OCI-M1 (cell line): ENCODE measurements around the gene PPA1.
"Not testable (repeated sequence)": the region's sequence is repeated elsewhere in the genome, so short reads cannot be mapped to it uniquely, and the experiment has no call there.

Experiments
- DNase-seq: peaks from one replicate; lab custom pipeline; 2025; lab: John Stamatoyannopoulos, UW

PPA1 gene

DNA sequence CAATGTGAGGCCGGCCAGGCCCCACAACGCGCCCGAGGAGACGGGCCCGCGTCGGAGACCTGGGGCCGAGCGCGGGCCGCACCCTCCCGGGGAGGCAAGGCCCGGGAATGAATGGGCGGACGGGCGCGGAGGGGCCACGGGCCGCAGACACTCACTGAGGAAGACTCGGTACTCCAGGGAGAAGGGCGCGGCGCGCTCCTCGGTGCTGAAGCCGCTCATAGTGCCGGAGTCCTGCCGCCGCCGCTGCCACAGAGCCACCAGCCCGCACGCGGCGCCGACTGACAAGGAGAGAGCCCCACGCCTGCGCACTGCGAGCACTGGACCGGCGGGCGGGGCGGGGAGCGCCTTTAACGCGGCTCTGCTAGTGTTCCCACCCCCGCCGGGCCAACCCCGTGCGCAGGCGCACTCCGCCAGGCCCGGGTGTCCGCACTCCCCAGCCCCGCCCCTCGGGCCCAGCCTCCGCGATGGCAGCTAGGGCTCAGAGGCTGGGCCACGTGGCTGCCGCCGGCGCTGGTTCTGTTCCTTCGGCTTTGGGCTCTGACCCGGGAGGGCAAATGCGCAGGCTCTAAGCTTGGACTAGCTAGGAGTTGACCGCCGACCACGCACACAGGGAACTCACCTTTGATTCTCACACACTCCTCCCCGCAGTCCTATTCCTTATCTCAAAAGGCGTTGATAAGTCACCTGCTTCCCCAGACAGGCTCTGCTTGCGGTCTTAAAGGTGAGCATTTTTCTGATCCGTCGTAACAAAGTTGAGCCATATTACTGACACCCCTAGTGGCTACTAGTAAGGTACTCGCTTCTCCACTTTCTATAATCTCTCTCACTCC lies at the start of gene PPA1:
TSS of gene PPA1 (minus strand) at position 321 of the 830 bp plus-strand sequence. CDS start at position 219, 102 bp downstream.
- peak; percentile 99 for DNase-seq

GRCh38 chr10:70281609-70282008 lies 48.4 kb upstream of the PPA1 start:
- DNase-seq = no peak

DNA sequence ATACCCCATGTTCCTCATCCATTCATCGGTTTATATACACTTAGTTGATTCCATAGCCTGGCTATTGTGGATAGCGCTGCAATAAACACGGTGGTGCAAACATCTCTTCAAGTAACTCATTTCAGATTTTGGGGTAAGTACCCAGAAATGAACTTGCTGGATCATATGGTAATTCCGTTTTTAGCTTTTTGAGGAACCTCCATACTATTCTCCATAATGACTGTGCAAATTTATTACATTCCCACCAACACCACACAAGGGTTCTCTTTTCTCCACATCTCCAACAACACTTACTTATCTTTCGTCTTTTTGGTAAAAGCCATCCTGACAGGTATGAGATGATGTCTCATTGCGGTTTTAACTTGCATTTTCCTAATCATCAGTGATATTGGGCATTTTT lies 46.9 kb upstream of the PPA1 start:
- DNase-seq = no peak

DNA sequence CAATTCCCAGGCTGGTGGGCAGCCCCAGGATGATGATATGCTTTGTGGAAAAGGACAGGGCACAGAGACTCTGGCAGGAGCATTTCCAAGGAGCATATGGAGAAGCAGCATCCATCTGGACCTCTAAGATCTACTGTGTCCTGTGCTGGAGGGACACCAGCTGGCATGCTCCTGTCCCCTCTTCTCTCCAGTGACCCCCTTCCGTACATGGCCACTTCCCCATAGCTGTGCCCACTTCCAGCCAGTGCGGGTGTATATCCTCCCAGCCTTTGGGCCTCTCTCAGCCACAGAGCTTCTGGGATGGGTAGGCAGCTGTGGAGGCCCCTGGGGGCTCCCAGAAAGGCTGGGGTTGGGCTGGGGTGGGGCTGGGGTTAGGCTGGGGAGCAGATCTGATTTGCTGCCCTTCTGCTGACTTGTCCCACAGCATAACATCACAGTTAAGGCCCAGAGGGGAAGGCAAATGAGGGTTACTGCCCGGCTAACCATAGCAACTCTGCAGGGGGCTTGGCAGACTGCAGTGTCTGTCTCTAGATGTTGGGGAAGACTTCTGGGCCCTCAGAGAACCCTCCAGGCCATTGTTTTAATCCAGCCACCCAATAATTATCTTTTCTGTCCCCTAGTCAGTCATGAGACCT lies 44.3 kb upstream of the PPA1 start:
- DNase-seq = no peak

GRCh38 chr10:70274643-70275042 lies 41.4 kb upstream of the PPA1 start:
- no peak for DNase-seq

- DNase-seq = peak; percentile 66
Observed at GRCh38 chr10:70272925-70273316, 39.7 kb upstream of the PPA1 start.

GRCh38 chr10:70271996-70272924 lies 39.0 kb upstream of the PPA1 start:
- no peak for DNase-seq

GRCh38 chr10:70270952-70271351 lies 37.7 kb upstream of the PPA1 start:
- no peak for DNase-seq

DNA sequence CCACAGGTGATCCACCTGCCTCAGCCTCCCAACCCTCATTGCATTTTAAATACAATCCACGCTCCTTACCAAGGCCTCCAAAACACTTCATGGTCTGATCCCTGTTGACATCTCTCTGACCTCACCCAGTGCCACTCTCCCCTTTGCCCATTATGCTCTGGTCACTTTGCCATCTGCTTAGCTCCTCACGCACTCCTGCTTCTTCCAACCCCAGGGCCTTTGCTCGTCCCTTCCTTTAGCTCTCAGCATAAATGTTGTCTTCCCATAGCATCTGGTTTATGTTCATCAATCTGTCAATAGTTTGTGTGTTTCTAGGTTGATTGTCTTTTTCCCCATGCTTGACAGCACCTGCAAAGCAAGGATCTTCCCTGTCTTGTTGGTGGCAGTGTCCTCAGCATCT lies 36.5 kb upstream of the PPA1 start:
- DNase-seq = no peak

DNA sequence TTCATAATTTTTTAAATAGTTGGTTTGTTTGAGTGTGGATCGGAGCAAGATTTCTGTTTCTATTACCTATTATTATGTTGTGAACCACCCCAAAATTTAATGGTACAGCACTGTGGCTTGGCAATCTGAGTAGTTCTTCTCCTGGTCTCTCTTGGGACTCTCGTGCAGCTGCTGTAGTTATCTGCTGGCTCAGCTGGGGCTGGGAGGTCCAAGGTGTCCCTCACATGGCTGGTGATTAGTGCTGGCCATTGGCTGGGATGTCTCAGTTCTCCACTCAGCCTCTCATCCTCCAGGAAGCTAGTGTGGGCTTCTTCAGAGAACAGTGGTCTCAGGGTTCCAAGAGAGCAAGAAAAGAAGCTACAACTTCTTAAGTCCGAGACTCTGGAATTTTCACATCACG lies 35.1 kb upstream of the PPA1 start:
- no peak for DNase-seq

DNA sequence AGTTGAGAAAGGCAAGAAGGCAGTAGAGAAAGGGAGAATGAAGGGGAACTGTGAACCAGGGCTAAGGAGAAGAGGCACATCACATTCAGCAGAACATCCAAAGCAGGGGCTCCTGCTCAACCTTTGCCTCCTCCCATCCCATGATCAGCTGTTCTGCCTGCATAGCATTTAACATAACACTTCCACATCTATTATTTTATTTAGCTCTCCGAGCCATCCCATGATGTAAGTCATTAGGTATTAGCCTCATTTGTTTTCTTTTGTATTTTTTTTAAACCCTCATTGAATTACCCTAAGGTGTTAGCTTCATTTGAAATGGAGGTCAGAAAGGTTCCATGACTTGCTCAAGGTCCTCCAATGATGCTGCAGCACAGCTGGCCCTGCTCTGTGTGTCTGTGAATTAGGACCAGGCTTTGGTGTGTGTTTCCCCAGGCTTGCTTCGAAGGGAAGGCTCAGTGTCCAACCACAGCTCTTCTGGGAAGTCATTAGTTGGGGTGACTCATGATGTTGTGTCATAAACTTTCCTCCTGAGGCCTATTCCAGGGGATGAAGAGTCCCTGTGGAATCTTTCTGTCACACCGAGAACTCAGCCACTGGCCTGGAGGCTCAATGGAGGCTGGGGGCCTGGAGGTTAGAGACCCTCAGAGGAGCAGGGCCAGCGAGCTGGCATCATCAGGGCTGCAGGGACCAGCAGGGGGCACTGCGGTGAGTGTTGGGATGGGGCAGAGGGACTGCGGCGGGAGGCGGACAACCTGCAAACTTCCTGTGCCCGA lies 34.1 kb upstream of the PPA1 start:
- peak; percentile 25 for DNase-seq

DNA sequence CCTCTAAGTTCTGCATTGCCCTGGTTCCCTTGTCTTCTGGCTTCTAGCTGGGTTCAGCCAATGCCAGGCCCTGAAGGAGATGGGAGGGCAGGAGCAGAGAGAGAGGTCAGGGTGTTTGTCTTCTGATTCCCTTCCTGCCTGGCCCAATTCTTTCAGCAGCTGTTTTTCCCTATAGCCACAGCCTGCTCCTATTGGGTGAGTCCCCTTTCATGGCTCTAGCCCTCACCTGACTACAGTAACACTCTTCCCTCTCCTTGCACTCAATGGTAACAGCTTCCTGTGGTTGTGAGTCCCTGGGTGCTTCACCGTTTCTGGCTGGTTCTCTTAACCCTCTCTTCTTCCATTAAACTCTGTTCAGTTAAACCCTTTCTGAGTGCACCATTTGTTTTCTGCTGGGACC lies 33.5 kb upstream of the PPA1 start:
- no peak for DNase-seq

GRCh38 chr10:70266056-70266455 lies 32.8 kb upstream of the PPA1 start:
- DNase-seq = no peak

DNA sequence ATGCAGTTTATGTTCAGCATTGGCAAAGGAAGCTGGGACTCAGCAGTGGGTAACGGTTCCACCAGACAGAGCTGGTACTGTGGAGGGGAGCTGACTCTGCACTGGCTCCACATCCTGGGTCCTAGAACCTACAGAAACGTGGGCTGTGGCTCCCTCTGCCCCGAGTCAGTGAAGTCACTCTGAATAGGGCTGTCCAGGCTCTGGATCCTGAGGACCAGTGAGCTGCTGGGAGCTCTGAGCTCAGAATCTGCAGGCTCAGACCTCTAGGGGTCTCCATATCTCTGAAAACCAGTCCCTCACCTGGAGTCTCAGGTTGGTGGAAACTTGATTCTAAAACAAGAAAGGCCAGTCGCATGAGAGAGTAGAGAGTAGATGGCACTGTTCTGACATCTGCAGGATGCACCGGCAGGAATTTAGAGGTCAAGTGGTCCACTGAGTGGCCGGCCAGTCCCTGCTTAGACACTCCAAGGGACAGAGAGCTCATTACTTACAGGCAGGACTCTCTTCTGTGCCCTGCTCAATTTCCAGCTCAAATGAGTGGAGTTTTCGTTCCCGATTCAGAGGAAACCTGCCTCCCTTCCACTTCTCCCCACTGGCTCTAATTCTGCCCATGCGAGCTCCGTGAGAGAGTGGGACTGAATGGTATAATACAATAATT lies 31.9 kb upstream of the PPA1 start:
- peak; percentile 31 for DNase-seq

DNA sequence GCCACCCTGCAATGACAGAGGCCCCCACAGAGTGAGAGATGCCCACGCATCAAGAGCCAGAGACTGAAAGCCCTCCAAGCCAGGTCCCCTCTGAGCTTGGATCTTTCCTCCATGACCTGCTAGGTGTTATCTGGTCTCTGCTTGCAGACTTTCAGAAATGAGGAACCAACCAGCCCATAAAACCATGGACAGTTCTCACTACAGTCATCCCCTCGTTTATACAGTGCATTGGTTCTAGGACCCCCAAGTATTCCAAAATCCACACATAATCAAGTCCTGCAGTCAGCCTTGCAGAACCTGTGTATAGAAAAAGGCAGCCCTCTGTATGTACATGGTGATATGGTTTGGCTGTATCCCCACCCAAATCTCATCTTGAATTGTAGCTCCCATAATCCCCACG lies 27.5 kb upstream of the PPA1 start:
- peak; percentile 11 for DNase-seq

DNA sequence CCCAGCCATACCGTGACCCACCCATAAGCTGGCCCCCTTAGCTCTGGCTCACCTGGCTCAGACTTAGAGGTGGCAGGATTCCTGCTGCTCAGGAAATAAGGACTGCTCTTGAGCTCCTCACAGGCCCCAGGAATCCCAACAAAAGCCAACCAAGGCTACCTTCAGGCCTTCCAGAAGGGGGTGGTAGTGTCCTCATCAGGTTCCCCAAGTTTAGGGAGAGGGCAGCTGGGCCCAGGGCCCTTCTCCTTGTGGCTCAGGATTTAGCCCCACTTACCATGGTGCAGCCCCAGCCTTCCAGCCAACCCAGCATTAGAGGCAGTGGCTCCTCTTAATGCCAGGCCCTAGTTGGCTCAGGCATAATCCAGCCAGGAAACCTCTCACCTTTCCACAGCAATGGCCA lies 27.0 kb upstream of the PPA1 start:
- DNase-seq = no peak

DNA sequence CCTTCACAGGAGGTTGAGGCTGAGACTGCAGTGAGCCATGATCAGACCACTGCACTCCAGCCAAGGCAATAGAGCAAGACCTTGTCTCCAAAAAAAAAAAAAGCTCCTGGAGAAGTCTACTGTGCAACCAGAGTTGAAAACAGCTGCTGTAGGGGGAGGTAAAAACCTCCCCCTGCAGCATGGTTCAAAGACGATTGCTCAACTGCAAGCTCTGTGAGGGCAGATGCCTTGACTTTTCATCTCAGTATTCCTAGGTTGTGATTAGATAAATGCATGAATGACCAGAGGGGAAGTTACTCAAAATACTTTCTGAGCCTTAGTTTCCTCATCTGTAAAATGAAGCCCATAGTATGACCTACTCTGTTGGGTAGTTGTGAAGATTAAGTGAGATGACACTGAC lies 25.0 kb upstream of the PPA1 start:
- no peak for DNase-seq

GRCh38 chr10:70257816-70258215 lies 24.6 kb upstream of the PPA1 start:
- not testable (repeated sequence) for DNase-seq

GRCh38 chr10:70256463-70256862 lies 23.2 kb upstream of the PPA1 start:
- no peak for DNase-seq

GRCh38 chr10:70255329-70256299 lies 22.4 kb upstream of the PPA1 start:
- no peak for DNase-seq
